ENCODE measurements around the gene TLR6.
"Not testable (repeated sequence)": the region's sequence is repeated elsewhere in the genome, so short reads cannot be mapped to it uniquely, and the experiment has no call there.

Gene TLR6

GRCh38 chr4:38820329-38821061 is 36.1 kb downstream of the TLR6 start:
- DNase-seq (ENCODE audit: low read depth), result no peak

- DNase-seq (ENCODE audit: low read depth), result no peak
Observed at GRCh38 chr4:38819569-38819968, 37.0 kb downstream of the TLR6 start.

GRCh38 chr4:38818441-38818976 is 38.1 kb downstream of the TLR6 start:
- no peak for DNase-seq (ENCODE audit: low read depth)

- DNase-seq (ENCODE audit: low read depth), result no peak
Observed at GRCh38 chr4:38815885-38816782, 40.5 kb downstream of the TLR6 start.

- no peak for DNase-seq (ENCODE audit: low read depth)
Observed at GRCh38 chr4:38814386-38814785, 42.2 kb downstream of the TLR6 start.

GRCh38 chr4:38811297-38811696 is 45.3 kb downstream of the TLR6 start:
- no peak for DNase-seq (ENCODE audit: low read depth)

- DNase-seq (ENCODE audit: low read depth), result not testable (repeated sequence)
Observed at GRCh38 chr4:38807462-38807861, 49.2 kb downstream of the TLR6 start.

- not testable (repeated sequence) for DNase-seq (ENCODE audit: low read depth)
Observed at GRCh38 chr4:38806251-38806650, 50.4 kb downstream of the TLR6 start.

- no peak for DNase-seq (ENCODE audit: low read depth)
Observed at GRCh38 chr4:38805530-38806145, 51.0 kb downstream of the TLR6 start.

GRCh38 chr4:38804654-38805295 is 51.8 kb downstream of the TLR6 start, which contains the start of gene TLR1:
Gene TLR1, minus strand, starts transcription at chr4:38804791. Its CDS starts 5,960 bp downstream, at chr4:38798831.
- DNase-seq (ENCODE audit: low read depth), result no peak

- peak; percentile 15 for DNase-seq (ENCODE audit: low read depth)
Observed at GRCh38 chr4:38803833-38804653, 52.6 kb downstream of the TLR6 start.

- no peak for DNase-seq (ENCODE audit: low read depth)
Observed at GRCh38 chr4:38802561-38803355, 53.9 kb downstream of the TLR6 start.

- DNase-seq (ENCODE audit: low read depth), result no peak
Observed at GRCh38 chr4:38800961-38801450, 55.6 kb downstream of the TLR6 start.

GRCh38 chr4:38800366-38800765 is 56.3 kb downstream of the TLR6 start:
- DNase-seq (ENCODE audit: low read depth), result no peak

GRCh38 chr4:38795087-38795486 is 61.5 kb downstream of the TLR6 start:
- DNase-seq (ENCODE audit: low read depth), result no peak

GRCh38 chr4:38794051-38794450 is 62.6 kb downstream of the TLR6 start:
- DNase-seq (ENCODE audit: low read depth), result no peak

- no peak for DNase-seq (ENCODE audit: low read depth)
Observed at GRCh38 chr4:38791010-38791409, 65.6 kb downstream of the TLR6 start.

- no peak for DNase-seq (ENCODE audit: low read depth)
Observed at GRCh38 chr4:38788317-38788716, 68.3 kb downstream of the TLR6 start.

- DNase-seq (ENCODE audit: low read depth), result no peak
Observed at GRCh38 chr4:38787693-38788092, 68.9 kb downstream of the TLR6 start.

GRCh38 chr4:38785901-38786402 is 70.7 kb downstream of the TLR6 start:
- no peak for DNase-seq (ENCODE audit: low read depth)
